MM.1S (cell line): ENCODE measurements around the gene ARHGAP32.

Experiments
- DNase-seq: peaks from one replicate; pipeline ENCODE4 v3.0.0-alpha.2; 2015
- H2AFZ ChIP-seq: fragments of 300-600 bp; sonication (generic); 2 replicates; pipeline ENCODE4 v1.6.0; 2016; ENCODE audit warnings: antibody characterized with exemption, low read length
- H3F3A ChIP-seq: fragments of 300-600 bp; sonication (generic); 2 replicates; pipeline ENCODE4 v1.6.1; 2016; ENCODE audit warnings: mild to moderate bottlenecking, antibody characterized with exemption, low read length, moderate library complexity, mixed read lengths; ENCODE audit not compliant: insufficient read depth
- H3K27ac ChIP-seq: fragments of 300-600 bp; sonication (generic); 2 replicates; pipeline ENCODE4 v1.5.1; 2016; ENCODE audit warnings: mild to moderate bottlenecking, low read length
- H3K27me3 ChIP-seq: fragments of 300-600 bp; sonication (generic); replicated peaks from 2 replicates; pipeline ENCODE4 v1.6.0; 2016; ENCODE audit warnings: low read length; ENCODE audit not compliant: insufficient read depth
- H3K36me3 ChIP-seq: fragments of 300-600 bp; sonication (generic); replicated peaks from 2 replicates; pipeline ENCODE4 v1.6.1; 2016; ENCODE audit warnings: mild to moderate bottlenecking, low read length, mixed read lengths; ENCODE audit not compliant: insufficient read depth
- H3K4me1 ChIP-seq: fragments of 300-600 bp; sonication (generic); 2 replicates; pipeline ENCODE4 v1.6.1; 2016; ENCODE audit warnings: low read length, mixed read lengths
- H3K4me2 ChIP-seq: fragments of 300-600 bp; sonication (generic); 2 replicates; pipeline ENCODE4 v1.6.0; 2016; ENCODE audit warnings: low read depth, low read length
- H3K4me3 ChIP-seq: fragments of 300-600 bp; sonication (generic); 2 replicates; pipeline ENCODE4 v1.5.1; 2016; ENCODE audit warnings: low read length, mixed read lengths
- H3K79me2 ChIP-seq: fragments of 300-600 bp; sonication (generic); 2 replicates; pipeline ENCODE4 v1.6.1; 2016; ENCODE audit warnings: mixed run types, low read length, mixed read lengths
- H3K9ac ChIP-seq: fragments of 300-600 bp; sonication (generic); 2 replicates; pipeline ENCODE4 v1.6.1; 2016; ENCODE audit warnings: low read length, mixed read lengths
- H3K9me2 ChIP-seq: fragments of 300-600 bp; sonication (generic); replicated peaks from 2 replicates; pipeline ENCODE4 v1.6.1; 2016; ENCODE audit warnings: mild to moderate bottlenecking, low read length, mixed read lengths; ENCODE audit not compliant: insufficient read depth
- H3K9me3 ChIP-seq: fragments of 300-600 bp; sonication (generic); replicated peaks from 2 replicates; pipeline ENCODE4 v1.6.1; 2016; ENCODE audit warnings: mild to moderate bottlenecking, low read length, mixed read lengths; ENCODE audit not compliant: insufficient read depth
- H4K20me1 ChIP-seq: fragments of 300-600 bp; sonication (generic); 2 replicates; pipeline ENCODE4 v1.6.1; 2016; ENCODE audit warnings: mild to moderate bottlenecking, low read length, moderate library complexity, mixed read lengths; ENCODE audit not compliant: insufficient read depth
- CTCF ChIP-seq: fragments of 300-600 bp; sonication (generic); IDR thresholded peaks from 2 replicates; pipeline ENCODE4 v1.5.1; 2016; ENCODE audit warnings: antibody characterized with exemption, low read length, mixed read lengths
- EZH2 ChIP-seq: fragments of 300-600 bp; sonication (generic); optimal IDR thresholded peaks from 2 replicates; pipeline ENCODE3; 2017; ENCODE audit warnings: low read depth, mild to moderate bottlenecking, antibody characterized with exemption, low read length, mixed read lengths
- EZH2phosphoT487 ChIP-seq: fragments of 300-600 bp; sonication (generic); IDR thresholded peaks from 2 replicates; pipeline ENCODE4 v1.6.1; 2018; ENCODE audit warnings: antibody characterized with exemption, low read length

Gene ARHGAP32

GRCh38 chr11:128915149-128915521 is 277.0 kb downstream of the ARHGAP32 start:
- no peak overlapping the region for H3K27ac ChIP-seq
- no peaks in the 10 kb centered on the region for H3K36me3 ChIP-seq
- DNase-seq, result no peak
- H3K9ac ChIP-seq, result no peak overlapping the region
- H2AFZ ChIP-seq, result no peak overlapping the region
- no peak for TF ChIP-seq EZH2phosphoT487
- TF ChIP-seq CTCF, result no peak
- no peak for TF ChIP-seq EZH2
- no peaks in the 10 kb centered on the region for H3K79me2 ChIP-seq
- H3K27me3 ChIP-seq, result no peaks in the 10 kb centered on the region
- H3K4me2 ChIP-seq, result no peak overlapping the region
- no peaks in the 10 kb centered on the region for H3F3A ChIP-seq
- no peaks in the 10 kb centered on the region for H4K20me1 ChIP-seq
- H3K4me1 ChIP-seq, result peaks cover 7% of the 10 kb centered on the region; the same call in 1 of the 2 replicates
- H3K4me3 ChIP-seq, result no peak overlapping the region
- H3K9me3 ChIP-seq, result no peaks in the 10 kb centered on the region
- H3K9me2 ChIP-seq, result no peaks in the 10 kb centered on the region
